Osteoblast (primary cell): ENCODE data around the gene SRSF9. TPM values are rescaled to one million over a fixed set of nuclear protein-coding genes. Genes with fewer than 3 reads are reported as not detected.

ENCODE experiments used
- DNase-seq: peaks from one replicate; pipeline ENCODE4 v3.0.0; 2011; ENCODE audit warnings: low spot score, mixed read lengths; ENCODE audit not compliant: insufficient read length; ENCODE audit errors: missing footprints
- H2AFZ ChIP-seq: 2 replicates; pipeline ENCODE4 v1.6.0; 2011; ENCODE audit warnings: mild to moderate bottlenecking, low read length
- H3K27ac ChIP-seq: 2 replicates; pipeline ENCODE4 v1.5.1; 2011; ENCODE audit warnings: mild to moderate bottlenecking, low read depth, low read length, moderate library complexity
- H3K27me3 ChIP-seq: 2 replicates; pipeline ENCODE4 v1.6.0; 2012; ENCODE audit warnings: mild to moderate bottlenecking, control low read depth, inconsistent platforms, low read length, moderate library complexity; ENCODE audit not compliant: insufficient read depth
- H3K36me3 ChIP-seq: 2 replicates; pipeline ENCODE4 v1.5.1; 2011; ENCODE audit warnings: mild to moderate bottlenecking, low read length, control low read depth, moderate library complexity; ENCODE audit not compliant: insufficient read depth
- H3K4me1 ChIP-seq: 2 replicates; pipeline ENCODE4 v1.5.1; 2011; ENCODE audit warnings: mild to moderate bottlenecking, low read length, control low read depth, moderate library complexity; ENCODE audit not compliant: insufficient read depth
- H3K4me2 ChIP-seq: 2 replicates; pipeline ENCODE4 v1.6.0; 2011; ENCODE audit warnings: mild to moderate bottlenecking, low read length; ENCODE audit not compliant: insufficient read depth
- H3K4me3 ChIP-seq: fragments of 200-600 bp; sonication (generic); 3 replicates; pipeline ENCODE4 v1.5.1; 2012; ENCODE audit warnings: mild to moderate bottlenecking, low read length, inconsistent platforms; ENCODE audit not compliant: insufficient read depth
- H3K79me2 ChIP-seq: 2 replicates; pipeline ENCODE4 v1.6.0; 2012; ENCODE audit warnings: mild to moderate bottlenecking, low read length, control low read depth, inconsistent platforms; ENCODE audit not compliant: insufficient read depth
- H3K9me3 ChIP-seq: 2 replicates; pipeline ENCODE4 v1.5.1; 2011; ENCODE audit warnings: low read depth, low read length, control low read depth
- H4K20me1 ChIP-seq: 2 replicates; pipeline ENCODE4 v1.6.0; 2012; ENCODE audit warnings: mild to moderate bottlenecking, low read length, control low read depth; ENCODE audit not compliant: insufficient read depth
- CTCF ChIP-seq: IDR thresholded peaks from 2 replicates; pipeline ENCODE4 v1.5.1; 2011; ENCODE audit warnings: mild to moderate bottlenecking, low read depth, low read length, moderate library complexity; ENCODE audit errors: extremely low read depth
- total RNA-seq: library from RNA; depleted of rRNA; stranded (reverse); fragments of >200 nt; gene quantifications from 2 replicates; pipeline ENCODE4 v1.2.3, GENCODE V29; 2012

The SRSF9 gene
- total RNA-seq, 1 donor, result 107 TPM

GRCh38 chr12:120508537-120508936 lies 39.0 kb upstream of the SRSF9 start:
- no peaks in the 10 kb centered on the region for H3K27me3 ChIP-seq
- H3K36me3 ChIP-seq, result peaks cover 20% of the 10 kb centered on the region
- no peaks in the 10 kb centered on the region for H3K9me3 ChIP-seq
- no peak overlapping the region for H3K4me2 ChIP-seq
- H3K79me2 ChIP-seq, result no peaks in the 10 kb centered on the region
- H4K20me1 ChIP-seq, result no peaks in the 10 kb centered on the region
- H3K27ac ChIP-seq, result no peak overlapping the region
- no peak overlapping the region for H2AFZ ChIP-seq
- no peak overlapping the region for H3K4me3 ChIP-seq
- DNase-seq, result no peak
- no peak for TF ChIP-seq CTCF
- no peaks in the 10 kb centered on the region for H3K4me1 ChIP-seq

GRCh38 chr12:120504587-120504986 lies 35.0 kb upstream of the SRSF9 start:
- Histone ChIP-seq H2AFZ (no peak overlapping the region), H3K79me2 (no peaks in the 10 kb centered on the region), H3K27me3 (no peaks in the 10 kb centered on the region), H3K4me2 (no peak overlapping the region), H3K36me3 (peaks cover 24% of the 10 kb centered on the region), H4K20me1 (no peaks in the 10 kb centered on the region), H3K4me1 (no peaks in the 10 kb centered on the region), H3K4me3 (no peak overlapping the region), H3K27ac (no peak overlapping the region), H3K9me3 (no peaks in the 10 kb centered on the region)
- no peak for TF ChIP-seq CTCF
- DNase-seq, result no peak

GRCh38 chr12:120500581-120500980 lies 31.0 kb upstream of the SRSF9 start:
- peak; percentile 54 for DNase-seq
- H3K4me2 ChIP-seq, result no peak overlapping the region
- H3K36me3 ChIP-seq, result peaks cover 32% of the 10 kb centered on the region

GRCh38 chr12:120498870-120499515 lies 29.4 kb upstream of the SRSF9 start:
- peaks cover 19% of the 10 kb centered on the region for H4K20me1 ChIP-seq
- H3K4me1 ChIP-seq, result peaks cover 20% of the 10 kb centered on the region
- TF ChIP-seq CTCF, result no peak
- H3K4me3 ChIP-seq, result no peak overlapping the region
- no peak overlapping the region for H3K27ac ChIP-seq
- no peak overlapping the region for H2AFZ ChIP-seq
- no peak for DNase-seq
- no peaks in the 10 kb centered on the region for H3K9me3 ChIP-seq
- no peak overlapping the region for H3K4me2 ChIP-seq
- H3K27me3 ChIP-seq, result no peaks in the 10 kb centered on the region
- H3K36me3 ChIP-seq, result peaks cover 30% of the 10 kb centered on the region
- peaks cover 40% of the 10 kb centered on the region for H3K79me2 ChIP-seq

More at GRCh38 chr12:120500581-120500980, 31.0 kb upstream of the SRSF9 start:
- no peaks in the 10 kb centered on the region for H3K27me3 ChIP-seq
- H3K4me1 ChIP-seq, result peaks cover 11% of the 10 kb centered on the region
- TF ChIP-seq CTCF, result no peak
- no peak overlapping the region for H3K4me3 ChIP-seq
- no peak overlapping the region for H2AFZ ChIP-seq
- H3K27ac ChIP-seq, result no peak overlapping the region
- peaks cover 30% of the 10 kb centered on the region for H3K79me2 ChIP-seq
- H3K9me3 ChIP-seq, result no peaks in the 10 kb centered on the region
- H4K20me1 ChIP-seq, result peaks cover 19% of the 10 kb centered on the region
